GM23338 (cell line): Measurements from ENCODE around the gene PCGF3. TPM values are rescaled to one million over a fixed set of nuclear protein-coding genes. Genes with fewer than 3 reads are reported as not detected.

ENCODE experiments used
- ATAC-seq: fragments of 200-7000 bp; cut with Tn5 transposase; 3 replicates; pipeline ENCODE4 v1.9.1; 2020
- DNase-seq: peaks from one replicate; pipeline ENCODE4 v3.0.0-alpha.2; 2015; ENCODE audit warnings: low spot score
- H2AFZ ChIP-seq: fragments of 200-600 bp; sonication (generic); 2 replicates; pipeline ENCODE4 v1.8.0; 2016; ENCODE audit warnings: antibody characterized with exemption, mild to moderate bottlenecking, moderate library complexity
- H3F3A ChIP-seq: fragments of 200-600 bp; sonication (generic); replicated peaks from 2 replicates; pipeline ENCODE4 v1.8.0; 2017; ENCODE audit warnings: antibody characterized with exemption, mixed run types, low read depth
- H3K27ac ChIP-seq: fragments of 200-600 bp; sonication (generic); 2 replicates; pipeline ENCODE4 v1.6.1; 2016; ENCODE audit warnings: low read depth
- H3K27me3 ChIP-seq: fragments of 200-600 bp; sonication (generic); 2 replicates; pipeline ENCODE4 v1.8.0; 2016; ENCODE audit warnings: mild to moderate bottlenecking, mixed run types, moderate library complexity; ENCODE audit not compliant: insufficient read depth
- H3K36me3 ChIP-seq: fragments of 200-600 bp; sonication (generic); 2 replicates; pipeline ENCODE4 v1.8.0; 2016; ENCODE audit warnings: mild to moderate bottlenecking; ENCODE audit not compliant: insufficient read depth
- H3K4me1 ChIP-seq: fragments of 200-600 bp; sonication (generic); 2 replicates; pipeline ENCODE4 v1.8.0; 2016; ENCODE audit warnings: mild to moderate bottlenecking, moderate library complexity; ENCODE audit not compliant: insufficient read depth
- H3K4me2 ChIP-seq: fragments of 200-600 bp; sonication (generic); 2 replicates; pipeline ENCODE4 v1.7.1; 2017; ENCODE audit warnings: mixed run types
- H3K4me3 ChIP-seq: fragments of 200-600 bp; sonication (generic); 2 replicates; pipeline ENCODE4 v1.6.1; 2016; ENCODE audit warnings: mixed run types
- H3K79me2 ChIP-seq: fragments of 200-600 bp; sonication (generic); replicated peaks from 2 replicates; pipeline ENCODE4 v1.8.0; 2017; ENCODE audit warnings: mild to moderate bottlenecking; ENCODE audit not compliant: insufficient read depth
- H3K9me2 ChIP-seq: fragments of 200-600 bp; sonication (generic); 2 replicates; pipeline ENCODE4 v1.8.0; 2017; ENCODE audit not compliant: insufficient read depth
- H4K20me1 ChIP-seq: fragments of 200-600 bp; sonication (generic); replicated peaks from 2 replicates; pipeline ENCODE4 v1.8.0; 2017; ENCODE audit warnings: mild to moderate bottlenecking; ENCODE audit not compliant: insufficient read depth
- H3K27ac Mint-ChIP-seq: 2 replicates; pipeline ENCODE4 v1.8.0; 2020; ENCODE audit warnings: inconsistent platforms, mild to moderate bottlenecking, moderate library complexity, mixed read lengths
- H3K27me3 Mint-ChIP-seq: 3 replicates; pipeline ENCODE4 v1.8.0; 2022; ENCODE audit warnings: low read depth, mild to moderate bottlenecking, moderate library complexity, mixed read lengths, inconsistent platforms; ENCODE audit not compliant: insufficient read depth, poor library complexity
- H3K36me3 Mint-ChIP-seq: 3 replicates; pipeline ENCODE4 v1.8.0; 2021; ENCODE audit warnings: low read depth, mild to moderate bottlenecking, inconsistent platforms, moderate library complexity, mixed read lengths
- H3K4me1 Mint-ChIP-seq: 3 replicates; pipeline ENCODE4 v1.8.0; 2020; ENCODE audit warnings: mild to moderate bottlenecking, inconsistent platforms, mixed read lengths
- H3K4me3 Mint-ChIP-seq: 3 replicates; pipeline ENCODE4 v1.8.0; 2021; ENCODE audit warnings: moderate library complexity, mild to moderate bottlenecking, inconsistent platforms, mixed read lengths
- H3K9me3 Mint-ChIP-seq: 3 replicates; pipeline ENCODE4 v1.8.0; 2020; ENCODE audit warnings: moderate library complexity, mild to moderate bottlenecking, inconsistent platforms, mixed read lengths
- CREB1 ChIP-seq: fragments of 250-450 bp; sonication (Bioruptor Pico); IDR thresholded peaks from 2 replicates; pipeline ENCODE4 v1.5.0; 2020; ENCODE audit warnings: low read depth, mild to moderate bottlenecking, moderate library complexity
- EZH2phosphoT487 ChIP-seq: fragments of 200-600 bp; sonication (generic); IDR thresholded peaks from one replicate; pipeline ENCODE4 v1.8.1; 2018; ENCODE audit warnings: antibody characterized with exemption; ENCODE audit not compliant: unreplicated experiment
- JUNB ChIP-seq: IDR thresholded peaks from one replicate; pipeline ENCODE4 v1.6.1; 2016; ENCODE audit warnings: antibody characterized with exemption; ENCODE audit not compliant: unreplicated experiment
- NANOG ChIP-seq: IDR thresholded peaks from 2 replicates; pipeline ENCODE4 v1.6.1; 2016; ENCODE audit warnings: antibody characterized with exemption, borderline replicate concordance
- POLR2AphosphoS5 ChIP-seq: IDR thresholded peaks from 2 replicates; pipeline ENCODE4 v1.6.1; 2016; ENCODE audit warnings: antibody characterized with exemption, low read depth
- STAT1 ChIP-seq: IDR thresholded peaks from one replicate; pipeline ENCODE4 v1.6.1; 2016; ENCODE audit warnings: antibody characterized with exemption; ENCODE audit not compliant: unreplicated experiment
- ZNF114 ChIP-seq: fragments of 250-450 bp; sonication (Bioruptor Pico); IDR thresholded peaks from 2 replicates; pipeline ENCODE4 v1.5.0; 2020; ENCODE audit warnings: mild to moderate bottlenecking, moderate library complexity
- ZNF331 ChIP-seq: fragments of 250-450 bp; sonication (Bioruptor Pico); IDR thresholded peaks from 2 replicates; pipeline ENCODE4 v1.5.0; 2020; ENCODE audit warnings: low read depth, mild to moderate bottlenecking, moderate library complexity
- polyA plus RNA-seq: library from polyadenylated mRNA; unstranded; fragments of >200 nt; fragmentation: Nextera tagmentation; extraction: Ambion mirVana; gene quantifications from 2 replicates; pipeline ENCODE4 v1.2.1, GENCODE V29; 2016
- total RNA-seq: library from RNA; depleted of rRNA; stranded (reverse); fragments of >200 nt; shearing (Covaris generic); gene quantifications from 2 replicates; pipeline ENCODE4 v1.2.3, GENCODE V29; 2014
- TF ChIP-seq, protein P1 (sequence below): fragments of 250-450 bp; sonication (Bioruptor Pico); IDR thresholded peaks from 2 replicates; pipeline ENCODE4 v1.5.0; 2020; ENCODE audit warnings: mild to moderate bottlenecking, moderate library complexity
- TF ChIP-seq, protein P2 (sequence below): IDR thresholded peaks from 2 replicates; pipeline ENCODE4 v1.6.1; 2016; ENCODE audit warnings: antibody characterized with exemption

PCGF3 gene
- total and polyA plus RNA-seq, 2 experiments from 2014 or later: 33.1 to 49.0 TPM

GRCh38 chr4:708631-708933, 3.0 kb downstream of the PCGF3 start (continued):
- TF ChIP-seq, protein P1, sequence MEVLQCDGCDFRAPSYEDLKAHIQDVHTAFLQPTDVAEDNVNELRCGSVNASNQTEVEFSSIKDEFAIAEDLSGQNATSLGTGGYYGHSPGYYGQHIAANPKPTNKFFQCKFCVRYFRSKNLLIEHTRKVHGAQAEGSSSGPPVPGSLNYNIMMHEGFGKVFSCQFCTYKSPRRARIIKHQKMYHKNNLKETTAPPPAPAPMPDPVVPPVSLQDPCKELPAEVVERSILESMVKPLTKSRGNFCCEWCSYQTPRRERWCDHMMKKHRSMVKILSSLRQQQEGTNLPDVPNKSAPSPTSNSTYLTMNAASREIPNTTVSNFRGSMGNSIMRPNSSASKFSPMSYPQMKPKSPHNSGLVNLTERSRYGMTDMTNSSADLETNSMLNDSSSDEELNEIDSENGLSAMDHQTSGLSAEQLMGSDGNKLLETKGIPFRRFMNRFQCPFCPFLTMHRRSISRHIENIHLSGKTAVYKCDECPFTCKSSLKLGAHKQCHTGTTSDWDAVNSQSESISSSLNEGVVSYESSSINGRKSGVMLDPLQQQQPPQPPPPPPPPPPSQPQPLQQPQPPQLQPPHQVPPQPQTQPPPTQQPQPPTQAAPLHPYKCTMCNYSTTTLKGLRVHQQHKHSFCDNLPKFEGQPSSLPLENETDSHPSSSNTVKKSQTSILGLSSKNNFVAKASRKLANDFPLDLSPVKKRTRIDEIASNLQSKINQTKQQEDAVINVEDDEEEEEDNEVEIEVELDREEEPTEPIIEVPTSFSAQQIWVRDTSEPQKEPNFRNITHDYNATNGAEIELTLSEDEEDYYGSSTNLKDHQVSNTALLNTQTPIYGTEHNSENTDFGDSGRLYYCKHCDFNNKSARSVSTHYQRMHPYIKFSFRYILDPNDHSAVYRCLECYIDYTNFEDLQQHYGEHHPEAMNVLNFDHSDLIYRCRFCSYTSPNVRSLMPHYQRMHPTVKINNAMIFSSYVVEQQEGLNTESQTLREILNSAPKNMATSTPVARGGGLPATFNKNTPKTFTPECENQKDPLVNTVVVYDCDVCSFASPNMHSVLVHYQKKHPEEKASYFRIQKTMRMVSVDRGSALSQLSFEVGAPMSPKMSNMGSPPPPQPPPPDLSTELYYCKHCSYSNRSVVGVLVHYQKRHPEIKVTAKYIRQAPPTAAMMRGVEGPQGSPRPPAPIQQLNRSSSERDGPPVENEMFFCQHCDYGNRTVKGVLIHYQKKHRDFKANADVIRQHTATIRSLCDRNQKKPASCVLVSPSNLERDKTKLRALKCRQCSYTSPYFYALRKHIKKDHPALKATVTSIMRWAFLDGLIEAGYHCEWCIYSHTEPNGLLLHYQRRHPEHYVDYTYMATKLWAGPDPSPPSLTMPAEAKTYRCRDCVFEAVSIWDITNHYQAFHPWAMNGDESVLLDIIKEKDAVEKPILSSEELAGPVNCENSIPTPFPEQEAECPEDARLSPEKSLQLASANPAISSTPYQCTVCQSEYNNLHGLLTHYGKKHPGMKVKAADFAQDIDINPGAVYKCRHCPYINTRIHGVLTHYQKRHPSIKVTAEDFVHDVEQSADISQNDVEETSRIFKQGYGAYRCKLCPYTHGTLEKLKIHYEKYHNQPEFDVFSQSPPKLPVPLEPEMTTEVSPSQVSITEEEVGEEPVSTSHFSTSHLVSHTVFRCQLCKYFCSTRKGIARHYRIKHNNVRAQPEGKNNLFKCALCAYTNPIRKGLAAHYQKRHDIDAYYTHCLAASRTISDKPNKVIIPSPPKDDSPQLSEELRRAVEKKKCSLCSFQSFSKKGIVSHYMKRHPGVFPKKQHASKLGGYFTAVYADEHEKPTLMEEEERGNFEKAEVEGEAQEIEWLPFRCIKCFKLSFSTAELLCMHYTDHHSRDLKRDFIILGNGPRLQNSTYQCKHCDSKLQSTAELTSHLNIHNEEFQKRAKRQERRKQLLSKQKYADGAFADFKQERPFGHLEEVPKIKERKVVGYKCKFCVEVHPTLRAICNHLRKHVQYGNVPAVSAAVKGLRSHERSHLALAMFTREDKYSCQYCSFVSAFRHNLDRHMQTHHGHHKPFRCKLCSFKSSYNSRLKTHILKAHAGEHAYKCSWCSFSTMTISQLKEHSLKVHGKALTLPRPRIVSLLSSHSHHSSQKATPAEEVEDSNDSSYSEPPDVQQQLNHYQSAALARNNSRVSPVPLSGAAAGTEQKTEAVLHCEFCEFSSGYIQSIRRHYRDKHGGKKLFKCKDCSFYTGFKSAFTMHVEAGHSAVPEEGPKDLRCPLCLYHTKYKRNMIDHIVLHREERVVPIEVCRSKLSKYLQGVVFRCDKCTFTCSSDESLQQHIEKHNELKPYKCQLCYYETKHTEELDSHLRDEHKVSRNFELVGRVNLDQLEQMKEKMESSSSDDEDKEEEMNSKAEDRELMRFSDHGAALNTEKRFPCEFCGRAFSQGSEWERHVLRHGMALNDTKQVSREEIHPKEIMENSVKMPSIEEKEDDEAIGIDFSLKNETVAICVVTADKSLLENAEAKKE (CRISPR knock-in tag): no peak
- TF ChIP-seq ZNF114 (CRISPR knock-in tag) (no peak), JUNB (no peak), STAT1 (no peak), CREB1 (no peak), POLR2AphosphoS5 (no peak)

DNA sequence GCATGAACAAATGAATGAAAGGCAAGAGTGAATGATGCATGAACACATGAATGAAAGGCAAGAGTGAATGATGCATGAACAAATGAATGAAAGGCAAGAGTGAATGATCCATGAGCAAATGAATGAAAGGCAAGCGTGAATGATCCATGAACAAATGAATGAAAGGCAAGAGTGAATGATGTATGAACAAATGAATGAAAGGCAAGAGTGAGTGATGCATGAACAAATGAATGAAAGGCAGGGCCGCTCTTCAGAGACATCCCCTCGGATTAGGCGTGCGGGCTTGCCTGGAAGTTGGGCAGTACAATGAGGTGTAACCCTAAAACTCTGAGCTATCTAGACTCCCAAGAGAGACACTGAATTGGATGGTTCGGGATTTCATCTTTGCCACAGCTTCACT, 3.7 kb downstream of the PCGF3 start:
- Mint-ChIP-seq H3K4me1 (peaks cover 4% of the 10 kb centered on the region; the same call in 2 of the 3 replicates), H3K4me3 (no peak overlapping the region; the same call in 2 of the 3 replicates), H3K36me3 (peaks cover 28% of the 10 kb centered on the region), H3K9me3 (no peaks in the 10 kb centered on the region), H3K27me3 (peaks cover 2% of the 10 kb centered on the region), H3K27ac (no peak overlapping the region)
- H2AFZ ChIP-seq: no peak overlapping the region
- H3K9me2 ChIP-seq: no peaks in the 10 kb centered on the region
- no peaks in the 10 kb centered on the region for H3K4me1 ChIP-seq
- DNase-seq (no peak), ATAC-seq (no peak)
- H3K27ac ChIP-seq: no peak overlapping the region
- H4K20me1 ChIP-seq: peaks cover 33% of the 10 kb centered on the region
- H3K27me3 ChIP-seq: peaks cover 6% of the 10 kb centered on the region; the same call in 1 of the 2 replicates
- no peak overlapping the region for H3K4me3 ChIP-seq
- 0 out of 2 replicates have a peak, but pooled peaks cover 3% of the 10 kb centered on the region for H3K36me3 ChIP-seq
- no peak overlapping the region for H3K4me2 ChIP-seq
- H3K79me2 ChIP-seq: peaks cover 63% of the 10 kb centered on the region
- H3F3A ChIP-seq: no peaks in the 10 kb centered on the region
- TF ChIP-seq ZNF114 (CRISPR knock-in tag): no peak
- no peak for TF ChIP-seq CREB1
- no peak for TF ChIP-seq ZNF331 (CRISPR knock-in tag)
- TF ChIP-seq, protein P2, sequence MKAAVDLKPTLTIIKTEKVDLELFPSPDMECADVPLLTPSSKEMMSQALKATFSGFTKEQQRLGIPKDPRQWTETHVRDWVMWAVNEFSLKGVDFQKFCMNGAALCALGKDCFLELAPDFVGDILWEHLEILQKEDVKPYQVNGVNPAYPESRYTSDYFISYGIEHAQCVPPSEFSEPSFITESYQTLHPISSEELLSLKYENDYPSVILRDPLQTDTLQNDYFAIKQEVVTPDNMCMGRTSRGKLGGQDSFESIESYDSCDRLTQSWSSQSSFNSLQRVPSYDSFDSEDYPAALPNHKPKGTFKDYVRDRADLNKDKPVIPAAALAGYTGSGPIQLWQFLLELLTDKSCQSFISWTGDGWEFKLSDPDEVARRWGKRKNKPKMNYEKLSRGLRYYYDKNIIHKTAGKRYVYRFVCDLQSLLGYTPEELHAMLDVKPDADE: no peak
- TF ChIP-seq NANOG: no peak
- no peak for TF ChIP-seq POLR2AphosphoS5
- TF ChIP-seq EZH2phosphoT487: no peak
- TF ChIP-seq, protein P1 (CRISPR knock-in tag): no peak
